PC-3 (cell line): ENCODE results near the gene ACOX1. TPM values are rescaled to one million over a fixed set of nuclear protein-coding genes. Genes with fewer than 3 reads are reported as not detected.

ENCODE experiments used
- ATAC-seq: fragments of 200-7000 bp; cut with Tn5 transposase; 2 replicates; pipeline ENCODE4 v1.9.1; 2020; ENCODE audit warnings: mild to moderate bottlenecking, moderate library complexity
- BruUV-seq: library from RNA; stranded (reverse); fragments of 400-500 nt; replicated peaks from 2 replicates; lab custom pipeline; 2021; lab: Mats Ljungman, UMichigan
- CTCF ChIA-PET: fragments of 300-600 bp; sonication (Branson Sonifier 250); formaldehyde crosslinking; loops from one replicate; lab custom pipeline; 2022; ENCODE audit warnings: antibody characterized with exemption; lab: Charles Lee
- POLR2A ChIA-PET: fragments of 300-600 bp; sonication (Branson Sonifier 250); formaldehyde crosslinking; loops from one replicate; lab custom pipeline; 2022; ENCODE audit warnings: antibody characterized with exemption; ENCODE audit not compliant: unreplicated experiment; lab: Charles Lee
- DNase-seq: peaks from one replicate; pipeline ENCODE4 v3.0.0-alpha.2; 2015
- H2AFZ ChIP-seq: fragments of 300-600 bp; sonication (generic); 2 replicates; pipeline ENCODE4 v1.6.0; 2016; ENCODE audit warnings: antibody characterized with exemption, low read length
- H3F3A ChIP-seq: fragments of 300-600 bp; sonication (generic); one replicate; pipeline ENCODE4 v1.6.0; 2017; ENCODE audit warnings: antibody characterized with exemption, low read length, control low read depth, mild to moderate bottlenecking; ENCODE audit not compliant: unreplicated experiment
- H3K27ac ChIP-seq: fragments of 300-600 bp; sonication (generic); 2 replicates; pipeline ENCODE4 v1.5.1; 2016; ENCODE audit warnings: mild to moderate bottlenecking, low read length
- H3K27me3 ChIP-seq: fragments of 300-600 bp; sonication (generic); 2 replicates; pipeline ENCODE4 v1.6.1; 2016; ENCODE audit warnings: low read length, mixed read lengths
- H3K36me3 ChIP-seq: fragments of 300-600 bp; sonication (generic); 2 replicates; pipeline ENCODE4 v1.6.1; 2016; ENCODE audit warnings: low read depth, mixed run types, low read length, mixed read lengths
- H3K4me1 ChIP-seq: fragments of 300-600 bp; sonication (generic); 2 replicates; pipeline ENCODE4 v1.5.1; 2016; ENCODE audit warnings: low read length; ENCODE audit not compliant: insufficient read depth
- H3K4me2 ChIP-seq: fragments of 300-600 bp; sonication (generic); 2 replicates; pipeline ENCODE4 v1.6.0; 2016; ENCODE audit warnings: low read length
- H3K4me3 ChIP-seq: fragments of 300-600 bp; sonication (generic); 2 replicates; pipeline ENCODE4 v1.5.1; 2016; ENCODE audit warnings: mild to moderate bottlenecking, low read length, mixed read lengths
- H3K79me2 ChIP-seq: fragments of 300-600 bp; sonication (generic); 2 replicates; pipeline ENCODE4 v1.6.1; 2017; ENCODE audit warnings: low read length, mixed read lengths
- H3K9ac ChIP-seq: fragments of 300-600 bp; sonication (generic); 2 replicates; pipeline ENCODE4 v1.6.0; 2016; ENCODE audit warnings: mild to moderate bottlenecking, low read length
- H3K9me2 ChIP-seq: fragments of 300-600 bp; sonication (generic); replicated peaks from 2 replicates; pipeline ENCODE4 v1.6.1; 2016; ENCODE audit warnings: mixed run types, low read length, mixed read lengths
- H3K9me3 ChIP-seq: fragments of 300-600 bp; sonication (generic); 2 replicates; pipeline ENCODE4 v1.6.1; 2016; ENCODE audit warnings: low read length, mixed read lengths
- H4K20me1 ChIP-seq: fragments of 300-600 bp; sonication (generic); 2 replicates; pipeline ENCODE4 v1.6.1; 2016; ENCODE audit warnings: low read length, mixed read lengths
- CTCF ChIP-seq: fragments of 300-600 bp; sonication (generic); conservative IDR thresholded peaks from 2 replicates; pipeline ENCODE4 v1.5.1; 2017; ENCODE audit warnings: antibody characterized with exemption, low read depth, mild to moderate bottlenecking, low read length
- EZH2 ChIP-seq: fragments of 300-600 bp; sonication (generic); IDR thresholded peaks from one replicate; pipeline ENCODE4 v1.6.1; 2017; ENCODE audit warnings: antibody characterized with exemption, mild to moderate bottlenecking, low read length; ENCODE audit not compliant: unreplicated experiment
- EZH2phosphoT487 ChIP-seq: fragments of 300-600 bp; sonication (generic); IDR thresholded peaks from 2 replicates; pipeline ENCODE4 v1.6.1; 2018; ENCODE audit warnings: mild to moderate bottlenecking, antibody characterized with exemption, low read length, borderline replicate concordance
- intact Hi-C: fragments of 100-400 bp; cut with micrococcal nuclease; formaldehyde crosslinking; loops from 2 replicates; pipeline ENCODE4 v1.9.0; 2023
- total RNA-seq: library from RNA; depleted of rRNA; stranded (reverse); fragments of >200 nt; gene quantifications from 2 replicates; pipeline ENCODE4 v1.2.3, GENCODE V29; 2014

ACOX1 gene
- total RNA-seq, 1 experiment from 2014 or later = 63.2 TPM

- CTCF ChIA-PET = no interaction called here
- no peak overlapping the region for H3K27ac ChIP-seq
- no peak for ATAC-seq
Observed at GRCh38 chr17:75914643-75915267, 64.2 kb downstream of the ACOX1 start.

GRCh38 chr17:75913537-75914210, 65.3 kb downstream of the ACOX1 start:
- no TSS peak for BruUV-seq

More at GRCh38 chr17:75914643-75915267, 64.2 kb downstream of the ACOX1 start:
- no peak for DNase-seq
- no peaks in the 10 kb centered on the region for H3F3A ChIP-seq
- TF ChIP-seq CTCF (no peak), EZH2 (no peak), EZH2phosphoT487 (no peak)
- H3K9me3 ChIP-seq = no peaks in the 10 kb centered on the region
- H3K4me3 ChIP-seq = no peak overlapping the region
- no peaks in the 10 kb centered on the region for H3K79me2 ChIP-seq
- H3K4me2 ChIP-seq = no peak overlapping the region
- no peaks in the 10 kb centered on the region for H4K20me1 ChIP-seq
- no peaks in the 10 kb centered on the region for H3K27me3 ChIP-seq
- H3K36me3 ChIP-seq = no peaks in the 10 kb centered on the region
- no peaks in the 10 kb centered on the region for H3K9me2 ChIP-seq
- intact Hi-C loops = no loop called here
- H3K9ac ChIP-seq = no peak overlapping the region
- POLR2A ChIA-PET = no interaction called here
- BruUV-seq = no TSS peak
- H3K4me1 ChIP-seq = no peaks in the 10 kb centered on the region
- H2AFZ ChIP-seq = no peak overlapping the region

More at GRCh38 chr17:75913537-75914210, 65.3 kb downstream of the ACOX1 start:
- intact Hi-C loops = no loop called here
- no peaks in the 10 kb centered on the region for H3K36me3 ChIP-seq
- no peaks in the 10 kb centered on the region for H3F3A ChIP-seq
- ChIA-PET CTCF (no interaction called here), POLR2A (no interaction called here)
- no peaks in the 10 kb centered on the region for H3K9me3 ChIP-seq
- no peak overlapping the region for H3K4me3 ChIP-seq
- H3K4me2 ChIP-seq = no peak overlapping the region
- no peak overlapping the region for H3K27ac ChIP-seq
- no peaks in the 10 kb centered on the region for H3K79me2 ChIP-seq
- H3K27me3 ChIP-seq = no peaks in the 10 kb centered on the region
- H2AFZ ChIP-seq = no peak overlapping the region
- H3K4me1 ChIP-seq = no peaks in the 10 kb centered on the region
- H3K9ac ChIP-seq = no peak overlapping the region
- DNase-seq (no peak), ATAC-seq (no peak)
- TF ChIP-seq EZH2 = no peak
- TF ChIP-seq CTCF = no peak
- no peak for TF ChIP-seq EZH2phosphoT487
- H4K20me1 ChIP-seq = no peaks in the 10 kb centered on the region
- H3K9me2 ChIP-seq = no peaks in the 10 kb centered on the region
